ENCODE measurements around the gene MTCL3.

DNA sequence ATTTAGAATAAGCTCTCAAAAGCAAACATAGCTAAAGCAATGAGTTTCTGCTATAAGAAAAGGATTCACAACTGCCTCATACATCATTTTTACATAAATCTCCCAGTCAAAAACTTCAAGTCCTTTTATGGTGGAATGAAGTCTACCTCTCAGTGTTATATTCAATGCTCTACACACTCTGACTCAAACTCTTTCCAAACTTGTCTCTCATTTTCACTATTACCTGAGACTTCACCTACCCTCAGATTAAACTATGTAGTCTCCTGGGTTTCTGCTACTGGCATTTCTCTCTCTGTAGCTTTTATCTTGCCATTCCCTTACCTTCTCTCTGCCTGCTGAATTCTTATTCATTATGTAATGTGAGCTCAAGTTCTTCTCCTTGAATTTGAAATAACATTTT, 71.4 kb downstream of the MTCL3 start:
- TF ChIP-seq CTCF (IDR thresholded peaks at IDR 0.05) (no peak), POLR2AphosphoS5 (IDR thresholded peaks at IDR 0.05; ENCODE audit: low read depth, low read length) (no peak)
